ENCODE measurements around the gene ELF1. TPM values are rescaled to one million over a fixed set of nuclear protein-coding genes. Genes with fewer than 3 reads are reported as not detected.
"Not testable (repeated sequence)": the region's sequence is repeated elsewhere in the genome, so short reads cannot be mapped to it uniquely, and the experiment has no call there.

The ELF1 gene
- total RNA-seq, 2 experiments from 2014 or later: 159 to 169 TPM

DNA sequence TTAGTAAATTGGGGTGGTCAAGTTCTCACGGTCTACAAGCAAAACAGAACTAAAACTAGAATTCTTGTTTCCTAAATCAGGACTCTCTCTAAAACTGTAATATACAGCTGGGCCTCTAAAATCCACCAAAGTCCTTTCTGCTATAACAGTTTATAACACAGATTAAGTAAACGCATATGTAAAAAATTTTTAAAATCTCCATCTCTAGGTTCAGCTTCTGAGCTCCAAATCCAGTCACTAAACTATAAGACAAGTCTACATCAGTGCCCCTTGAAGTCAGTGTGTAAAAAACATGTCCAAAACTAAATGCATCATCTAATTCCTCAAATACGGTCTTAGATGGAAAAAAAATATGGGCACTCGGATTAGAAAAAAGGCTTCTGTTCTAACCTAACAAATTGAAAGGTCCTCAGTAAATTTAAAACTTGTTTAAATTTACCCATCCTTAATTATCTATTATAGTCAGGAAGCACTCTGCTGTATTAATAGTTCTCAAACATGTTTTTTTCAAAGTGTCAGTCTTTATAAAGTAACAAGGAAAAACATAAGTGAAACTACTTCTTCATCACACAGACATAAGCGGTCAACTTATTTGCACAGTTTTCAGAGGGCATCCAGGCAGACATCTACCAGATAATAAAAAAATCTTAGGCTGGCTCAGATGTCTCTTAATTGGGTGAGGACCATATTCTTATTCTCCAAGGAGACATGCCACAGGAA is 33.6 kb downstream of the ELF1 start:
- Mint-ChIP-seq H3K27ac (peak overlapping the region; percentile 92), H3K36me3 (ENCODE audit: low read depth) (peaks cover 35% of the 10 kb centered on the region), H3K4me1 (peaks cover 58% of the 10 kb centered on the region), H3K27me3 (no peaks in the 10 kb centered on the region), H3K4me3 (peak overlapping the region; percentile 88), H3K9me3 (no peaks in the 10 kb centered on the region)
- no peak for DNase-seq
- ChIA-PET CTCF (interaction anchor here (0.9 to 2.6 kb wide), 9 partner anchors 8 to 71 kb away, joined by 3 to 14 read pairs (median 3); partner anchors contain the start of gene ELF1), POLR2A (interaction anchor here (0.8 to 7.7 kb wide), 14 partner anchors 8 to 75 kb away, joined by 3 to 128 read pairs (median 6); partner anchors contain the start of gene ELF1)

DNA sequence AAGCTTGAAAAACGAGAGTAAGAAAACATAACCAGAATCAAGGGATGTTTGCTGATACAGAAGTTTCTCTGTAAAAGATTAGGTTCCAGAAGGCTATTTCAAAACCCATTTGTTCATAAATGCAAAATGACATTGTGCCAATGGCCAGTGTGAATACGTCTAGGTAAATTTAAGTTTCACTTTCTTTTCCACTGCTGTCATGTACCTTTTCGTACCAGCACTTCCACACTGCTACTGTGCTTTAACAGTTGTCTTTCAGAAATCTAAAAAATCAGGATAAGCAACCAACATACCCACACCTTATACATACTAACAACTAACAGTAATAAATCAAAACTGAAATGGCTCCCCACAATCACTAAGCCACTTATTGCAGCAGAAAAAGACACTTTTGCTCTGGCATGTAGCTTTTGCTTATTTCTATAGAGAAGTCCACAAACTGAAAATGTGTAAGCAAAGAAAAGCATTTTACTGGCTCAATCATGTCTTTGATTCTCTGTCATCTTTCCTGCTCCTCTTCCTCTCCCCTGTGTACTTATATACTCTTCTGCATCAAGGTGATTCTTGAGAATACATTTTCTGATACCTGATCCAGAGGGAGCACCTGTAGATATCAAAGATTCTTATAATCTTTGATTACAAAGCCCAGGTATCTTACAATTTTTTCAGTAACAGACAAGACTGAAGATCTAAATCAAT is 34.3 kb downstream of the ELF1 start:
- no peak for DNase-seq
- Mint-ChIP-seq H3K27me3 (no peaks in the 10 kb centered on the region), H3K4me3 (peak overlapping the region; percentile 88), H3K36me3 (ENCODE audit: low read depth) (peaks cover 42% of the 10 kb centered on the region), H3K4me1 (peaks cover 56% of the 10 kb centered on the region), H3K27ac (peak overlapping the region; percentile 92), H3K9me3 (no peaks in the 10 kb centered on the region)
- POLR2A ChIA-PET: interaction anchor here (1.2 to 7.7 kb wide), 10 partner anchors 9 to 74 kb away, joined by 3 to 128 read pairs (median 15); partner anchors contain the start of gene ELF1
- CTCF ChIA-PET: interaction anchor here (0.6 to 2.6 kb wide), 5 partner anchors 10 to 69 kb away, joined by 3 to 14 read pairs (median 4); partner anchors contain the start of gene ELF1

GRCh38 chr13:40983725-40984667 is 35.1 kb downstream of the ELF1 start:
- H3K4me3 Mint-ChIP-seq: peak overlapping the region; percentile 88
- H3K9me3 Mint-ChIP-seq: no peaks in the 10 kb centered on the region
- DNase-seq: no peak
- ChIA-PET POLR2A (interaction anchor here (1.2 to 14.2 kb wide), 11 partner anchors 10 to 75 kb away, joined by 3 to 445 read pairs (median 20); partner anchors contain the start of gene ELF1), CTCF (interaction anchor here (0.6 to 2.6 kb wide), 5 partner anchors 9 to 70 kb away, joined by 3 to 14 read pairs (median 3); partner anchors contain the start of gene ELF1)
- H3K36me3 Mint-ChIP-seq (ENCODE audit: low read depth): peaks cover 49% of the 10 kb centered on the region
- H3K27me3 Mint-ChIP-seq: no peaks in the 10 kb centered on the region
- peaks cover 55% of the 10 kb centered on the region for H3K4me1 Mint-ChIP-seq
- H3K27ac Mint-ChIP-seq: peak overlapping the region; percentile 92

DNA sequence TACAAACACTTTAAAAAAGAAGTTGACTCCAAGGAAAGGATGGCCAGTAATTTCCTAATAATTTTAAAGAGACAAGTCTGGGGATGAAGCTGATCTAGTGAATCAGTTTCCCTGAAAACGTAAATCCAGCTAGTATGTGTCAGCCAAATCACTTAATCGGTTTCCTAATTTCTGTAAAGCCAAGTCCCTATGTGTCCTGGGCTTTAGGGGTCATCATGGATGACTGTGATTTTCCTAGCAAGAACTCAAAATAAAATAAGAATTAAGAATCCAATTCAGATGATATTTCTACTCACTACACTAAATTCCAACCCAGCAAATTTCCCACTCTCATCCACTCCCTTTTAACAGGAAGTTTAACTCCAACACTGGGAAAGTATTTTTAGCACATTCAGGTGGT is 35.9 kb downstream of the ELF1 start:
- Mint-ChIP-seq H3K4me3 (peak overlapping the region; percentile 80), H3K36me3 (ENCODE audit: low read depth) (peaks cover 49% of the 10 kb centered on the region), H3K27ac (peak overlapping the region; percentile 92), H3K4me1 (peaks cover 51% of the 10 kb centered on the region), H3K9me3 (no peaks in the 10 kb centered on the region), H3K27me3 (no peaks in the 10 kb centered on the region)
- POLR2A ChIA-PET: interaction anchor here (0.7 to 14.2 kb wide), 3 partner anchors 20 to 43 kb away, joined by 3 to 445 read pairs (median 10); partner anchors contain the start of gene ELF1
- no peak for DNase-seq
- CTCF ChIA-PET: interaction anchor here (1.0 kb wide), 1 partner anchor 9 kb away, joined by 3 read pairs; no protein-coding TSS in a partner anchor

DNA sequence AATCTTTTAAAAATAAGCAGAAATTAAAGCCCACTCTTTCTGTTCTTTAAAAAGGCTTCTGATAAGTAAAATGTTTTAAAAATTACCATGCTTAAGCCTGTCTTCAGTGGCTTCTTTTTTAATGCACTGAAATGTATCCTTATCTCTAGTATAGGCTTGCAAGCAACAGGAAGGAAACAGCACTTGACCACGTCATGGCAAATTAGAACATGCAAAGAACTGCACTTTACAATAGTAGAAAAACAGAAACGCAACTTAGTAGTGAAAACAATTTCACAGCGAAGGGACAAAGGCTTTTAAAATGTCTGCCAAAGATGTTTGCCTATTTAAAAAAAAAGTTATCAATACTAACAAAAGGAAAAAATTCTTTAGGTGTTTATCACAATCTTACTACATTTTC is 36.3 kb downstream of the ELF1 start:
- Mint-ChIP-seq H3K9me3 (no peaks in the 10 kb centered on the region), H3K4me3 (peak overlapping the region; percentile 80), H3K36me3 (ENCODE audit: low read depth) (peaks cover 51% of the 10 kb centered on the region), H3K27ac (peak overlapping the region; percentile 92), H3K27me3 (no peaks in the 10 kb centered on the region), H3K4me1 (peaks cover 51% of the 10 kb centered on the region)
- CTCF ChIA-PET: interaction anchor here (1.0 to 2.1 kb wide), 3 partner anchors 8 to 77 kb away, joined by 3 to 5 read pairs (median 4); no protein-coding TSS in a partner anchor
- POLR2A ChIA-PET: interaction anchor here (0.7 to 14.2 kb wide), 4 partner anchors 10 to 44 kb away, joined by 3 to 445 read pairs (median 9); partner anchors contain the start of gene ELF1
- peak; percentile 65 for DNase-seq

GRCh38 chr13:40981949-40982348 is 37.2 kb downstream of the ELF1 start:
- no peak for DNase-seq
- Mint-ChIP-seq H3K27ac (peak overlapping the region; percentile 92), H3K4me3 (peak overlapping the region; percentile 80), H3K9me3 (no peaks in the 10 kb centered on the region), H3K4me1 (peaks cover 55% of the 10 kb centered on the region), H3K27me3 (no peaks in the 10 kb centered on the region), H3K36me3 (ENCODE audit: low read depth) (peaks cover 57% of the 10 kb centered on the region)
- CTCF ChIA-PET: interaction anchor here (0.7 to 2.1 kb wide), 7 partner anchors 24 to 78 kb away, joined by 3 to 5 read pairs (median 4); partner anchors contain the start of gene ELF1
- POLR2A ChIA-PET: interaction anchor here (0.8 to 14.2 kb wide), 10 partner anchors 9 to 151 kb away, joined by 3 to 445 read pairs (median 6); partner anchors contain the start of genes ELF1, KBTBD6 and WBP4

DNA sequence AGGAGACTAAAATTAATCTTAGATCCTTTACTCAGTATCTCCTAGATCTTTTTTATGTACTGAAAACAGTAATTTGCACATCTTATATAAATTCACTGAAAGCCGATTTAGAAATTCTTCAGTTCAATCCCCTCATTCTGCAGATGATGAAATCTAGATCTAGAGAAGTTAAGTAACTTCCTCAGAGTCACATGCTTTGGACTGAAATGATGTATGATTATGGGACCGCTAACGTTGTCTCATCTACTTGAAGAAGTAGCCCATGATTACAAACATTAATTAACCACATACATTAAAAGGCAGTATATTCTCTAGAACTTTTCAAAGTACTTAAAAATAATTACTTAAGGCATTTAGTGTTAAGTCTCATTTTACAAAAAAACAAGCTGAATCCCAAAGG is 37.8 kb downstream of the ELF1 start:
- Mint-ChIP-seq H3K4me1 (peaks cover 58% of the 10 kb centered on the region), H3K27me3 (no peaks in the 10 kb centered on the region), H3K27ac (peak overlapping the region; percentile 92), H3K9me3 (no peaks in the 10 kb centered on the region), H3K36me3 (ENCODE audit: low read depth) (peaks cover 62% of the 10 kb centered on the region), H3K4me3 (peak overlapping the region; percentile 80)
- CTCF ChIA-PET: interaction anchor here (0.7 to 2.1 kb wide), 7 partner anchors 24 to 78 kb away, joined by 3 to 5 read pairs (median 4); partner anchors contain the start of gene ELF1
- DNase-seq: no peak
- POLR2A ChIA-PET: interaction anchor here (0.8 to 14.2 kb wide), 11 partner anchors 8 to 151 kb away, joined by 3 to 445 read pairs (median 5); partner anchors contain the start of genes ELF1, KBTBD6 and WBP4

GRCh38 chr13:40980461-40980860 is 38.7 kb downstream of the ELF1 start:
- peaks cover 58% of the 10 kb centered on the region for H3K4me1 Mint-ChIP-seq
- DNase-seq: no peak
- POLR2A ChIA-PET: interaction anchor here (0.8 to 14.2 kb wide), 4 partner anchors 8 to 33 kb away, joined by 3 to 445 read pairs (median 4); partner anchors contain the start of gene ELF1
- H3K36me3 Mint-ChIP-seq (ENCODE audit: low read depth): peaks cover 67% of the 10 kb centered on the region
- no peaks in the 10 kb centered on the region for H3K9me3 Mint-ChIP-seq
- CTCF ChIA-PET: interaction anchor here (1.8 to 2.1 kb wide), 2 partner anchors 36 to 79 kb away, joined by 4 to 5 read pairs; no protein-coding TSS in a partner anchor
- H3K27ac Mint-ChIP-seq: peak overlapping the region; percentile 92
- no peaks in the 10 kb centered on the region for H3K27me3 Mint-ChIP-seq
- peak overlapping the region; percentile 80 for H3K4me3 Mint-ChIP-seq

DNA sequence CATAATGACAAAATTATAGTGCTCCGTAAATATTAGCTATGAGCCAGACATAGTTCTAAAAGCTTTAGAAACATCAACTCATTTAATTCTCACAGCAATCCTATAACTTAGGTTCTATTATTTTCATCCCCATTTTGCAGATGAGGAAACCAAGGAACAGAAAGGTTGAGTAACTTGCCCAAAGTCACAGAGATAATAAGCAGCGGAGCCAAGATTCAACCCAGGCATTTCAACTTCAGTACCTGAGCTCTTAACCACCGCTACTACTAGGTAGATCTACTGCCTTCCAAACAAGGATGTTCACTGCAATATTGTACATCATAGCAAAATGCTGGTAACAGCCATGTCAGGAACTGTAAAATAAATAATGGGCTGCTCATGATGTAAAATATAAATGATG is 39.9 kb downstream of the ELF1 start:
- Mint-ChIP-seq H3K27me3 (no peaks in the 10 kb centered on the region), H3K9me3 (no peaks in the 10 kb centered on the region), H3K36me3 (ENCODE audit: low read depth) (peaks cover 74% of the 10 kb centered on the region), H3K4me3 (peak overlapping the region; percentile 80), H3K4me1 (peaks cover 61% of the 10 kb centered on the region), H3K27ac (peak overlapping the region; percentile 92)
- POLR2A ChIA-PET: interaction anchor here (0.7 to 14.2 kb wide), 7 partner anchors 8 to 81 kb away, joined by 3 to 445 read pairs (median 5); partner anchors contain the start of genes ELF1 and WBP4
- CTCF ChIA-PET: interaction anchor here (0.8 to 3.1 kb wide), 5 partner anchors 11 to 75 kb away, joined by 3 to 13 read pairs (median 4); partner anchors contain the start of gene ELF1
- DNase-seq: no peak

DNA sequence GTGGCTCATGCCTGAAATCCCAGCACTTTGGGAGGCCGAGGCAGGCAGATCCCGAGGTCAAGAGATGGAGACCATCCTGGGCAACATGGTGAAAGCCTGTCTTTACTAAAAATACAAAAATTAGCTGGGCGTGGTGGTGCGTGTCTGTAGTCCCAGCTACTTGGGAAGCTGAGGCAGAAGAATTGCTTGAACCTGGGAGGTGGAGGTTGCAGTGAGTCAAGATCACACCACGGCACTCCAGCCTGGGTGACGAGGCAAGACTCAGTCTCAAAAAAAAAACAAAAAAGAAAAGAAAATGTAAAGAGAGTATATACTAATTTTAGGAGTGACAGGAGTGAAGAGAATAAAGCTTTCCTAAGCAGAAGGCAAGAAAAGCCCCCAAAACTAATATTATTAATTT is 41.0 kb downstream of the ELF1 start:
- H3K36me3 Mint-ChIP-seq (ENCODE audit: low read depth): peaks cover 74% of the 10 kb centered on the region
- H3K9me3 Mint-ChIP-seq, DNase-seq, H3K27me3 Mint-ChIP-seq: not testable (repeated sequence)
- CTCF ChIA-PET: interaction anchor here (1.0 to 3.1 kb wide), 2 partner anchors 8 to 76 kb away, joined by 3 to 13 read pairs; no protein-coding TSS in a partner anchor
- POLR2A ChIA-PET: interaction anchor here (1.2 to 14.2 kb wide), 5 partner anchors 8 to 82 kb away, joined by 4 to 445 read pairs (median 6); partner anchors contain the start of genes ELF1 and WBP4
- H3K4me3 Mint-ChIP-seq: peak overlapping the region; percentile 80
- peak overlapping the region; percentile 76 for H3K27ac Mint-ChIP-seq
- H3K4me1 Mint-ChIP-seq: peaks cover 59% of the 10 kb centered on the region

DNA sequence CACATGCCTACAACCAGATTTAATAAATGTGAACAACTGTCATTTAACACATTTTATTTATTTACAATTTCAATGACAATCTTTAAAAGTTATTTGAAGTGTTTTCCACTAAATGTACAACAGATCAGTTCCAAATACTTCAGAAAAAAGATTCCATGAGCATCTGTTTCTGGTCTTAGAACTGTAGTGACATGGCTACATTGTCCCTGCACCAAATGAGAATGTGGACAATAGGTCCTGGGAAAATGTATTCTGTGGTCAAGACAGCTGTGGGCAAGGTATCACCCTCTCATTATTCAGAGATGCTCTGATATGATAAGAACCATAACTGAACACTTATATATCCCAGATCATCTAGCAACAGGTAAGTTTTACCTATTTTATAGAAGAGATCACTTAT is 43.7 kb downstream of the ELF1 start:
- Mint-ChIP-seq H3K4me1 (peaks cover 79% of the 10 kb centered on the region), H3K27me3 (no peaks in the 10 kb centered on the region), H3K9me3 (no peaks in the 10 kb centered on the region), H3K36me3 (ENCODE audit: low read depth) (peaks cover 67% of the 10 kb centered on the region), H3K4me3 (no peak overlapping the region), H3K27ac (no peak overlapping the region)
- POLR2A ChIA-PET: interaction anchor here (1.9 to 14.2 kb wide), 2 partner anchors 38 to 85 kb away, joined by 9 to 445 read pairs; partner anchors contain the start of genes ELF1 and WBP4
- DNase-seq: no peak
- CTCF ChIA-PET: interaction anchor here (0.8 to 2.2 kb wide), 6 partner anchors 14 to 85 kb away, joined by 3 to 41 read pairs (median 16); partner anchors contain the start of genes ELF1 and WBP4

All from activated CD4-positive, alpha-beta memory T cell treated with anti-CD3 and anti-CD28 coated beads, Interleukin-2, amount 10 ng/mL, durations not matched to agents 7 days and 5 days (primary cell).